Left ventricle myocardium inferior (tissue), 1 donor: Measurements from ENCODE around the gene LIPK. TPM values are rescaled to one million over a fixed set of nuclear protein-coding genes. Genes with fewer than 3 reads are reported as not detected.
"Not testable (repeated sequence)": the region's sequence is repeated elsewhere in the genome, so short reads cannot be mapped to it uniquely, and the experiment has no call there.

Experiments used
- DNase-seq: peaks from one replicate; pipeline ENCODE4 v3.0.0-alpha.2; 2020
- H3K27ac ChIP-seq: fragments of 200-600 bp; replicated peaks from 2 replicates; pipeline ENCODE4 v1.8.0; 2021
- H3K27me3 ChIP-seq: fragments of 200-600 bp; 2 replicates; pipeline ENCODE4 v1.8.0; 2021; ENCODE audit warnings: low read depth
- H3K36me3 ChIP-seq: fragments of 200-600 bp; 2 replicates; pipeline ENCODE4 v1.8.0; 2021
- H3K4me1 ChIP-seq: fragments of 200-600 bp; 2 replicates; pipeline ENCODE4 v1.8.0; 2021
- H3K4me3 ChIP-seq: fragments of 200-600 bp; 2 replicates; pipeline ENCODE4 v1.8.0; 2021; ENCODE audit warnings: mild to moderate bottlenecking, moderate library complexity
- H3K9me3 ChIP-seq: fragments of 200-600 bp; replicated peaks from 2 replicates; pipeline ENCODE4 v1.8.0; 2021
- CTCF ChIP-seq: fragments of 200-600 bp; IDR thresholded peaks from 2 replicates; pipeline ENCODE4 v1.8.0; 2021; ENCODE audit warnings: antibody characterized with exemption, mild to moderate bottlenecking, borderline replicate concordance
- intact Hi-C: fragments of 100-400 bp; cut with micrococcal nuclease; formaldehyde crosslinking; loops from one replicate; pipeline ENCODE4 v1.11.0; 2022
- total RNA-seq: library from RNA; stranded (reverse); fragmentation: NEBNext Ultra II Directional; extraction: Animal tissue kit (Norgen Biotek cat#: 25700); gene quantifications from one replicate; pipeline ENCODE4 v1.2.1, GENCODE V29; 2021
- donor health status: DM: no; HTN: yes; CAD: no; lungs with severe emphysema.

LIPK gene
- total RNA-seq, 1 donor from 2014 or later = not detected

DNA sequence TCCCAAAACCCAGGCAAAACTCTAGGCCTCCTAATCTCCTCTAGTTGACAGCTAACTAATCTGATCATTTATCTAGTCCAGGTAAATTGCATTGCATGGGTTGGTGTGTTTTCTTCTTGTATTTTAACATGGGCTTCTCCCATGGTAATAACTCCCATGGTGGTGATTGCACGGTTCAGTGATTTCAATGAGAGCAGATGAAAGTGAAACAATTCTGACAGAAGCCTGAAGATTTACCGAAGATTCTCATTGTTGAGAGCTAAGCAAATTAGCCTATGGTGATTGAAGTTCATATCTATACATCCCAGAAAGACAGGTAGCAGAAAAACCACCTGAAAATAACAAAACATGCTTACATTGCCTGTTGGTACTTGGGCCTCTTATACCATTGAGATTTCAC, 27.2 kb downstream of the LIPK start:
- H3K4me3 ChIP-seq = no peak overlapping the region
- TF ChIP-seq CTCF = no peak
- H3K4me1 ChIP-seq = no peaks in the 10 kb centered on the region
- no peaks in the 10 kb centered on the region for H3K36me3 ChIP-seq
- no peak overlapping the region for H3K27ac ChIP-seq
- intact Hi-C loops = no loop called here
- peaks cover 12% of the 10 kb centered on the region for H3K27me3 ChIP-seq
- no peak for DNase-seq
- no peaks in the 10 kb centered on the region for H3K9me3 ChIP-seq

DNA sequence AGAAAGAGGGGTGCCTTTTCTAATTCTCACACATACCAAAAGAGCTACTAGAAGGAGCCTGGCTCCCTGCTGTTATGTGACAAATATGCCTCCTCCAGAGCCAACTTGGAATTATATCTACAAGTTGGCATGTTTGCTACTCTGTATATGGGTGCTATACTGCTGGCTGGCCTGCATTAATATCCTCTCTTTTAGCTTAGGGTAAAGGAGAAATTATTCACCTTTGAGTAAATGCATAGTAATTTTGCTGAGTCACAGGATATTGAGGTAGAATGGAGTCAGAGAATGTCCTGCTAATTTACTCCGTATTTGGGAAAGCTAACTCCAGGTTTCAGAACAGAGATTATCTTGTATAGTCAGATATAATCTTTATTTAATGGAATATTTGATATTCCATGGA, 29.6 kb downstream of the LIPK start:
- no peak for TF ChIP-seq CTCF

DNA sequence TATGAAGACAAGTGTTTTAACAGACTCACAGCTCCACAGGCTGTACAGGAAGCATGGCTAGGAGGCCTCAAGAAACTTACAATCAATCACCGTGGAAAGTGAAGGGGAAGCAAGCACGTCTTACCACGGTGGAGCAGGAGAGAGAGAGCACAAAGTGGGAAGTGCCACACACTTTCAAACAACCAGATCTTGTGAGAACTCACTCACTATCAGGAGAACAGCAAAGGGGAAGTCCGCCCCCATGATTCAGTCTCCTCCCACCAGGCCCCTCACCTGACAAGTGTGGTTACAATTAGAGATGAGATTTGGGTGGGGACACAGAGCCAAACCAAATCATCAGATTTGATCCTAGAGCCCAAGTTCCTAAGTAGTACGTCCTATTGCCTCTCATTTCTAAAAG, 35.9 kb downstream of the LIPK start:
- H3K4me1 ChIP-seq, intact Hi-C loops, DNase-seq, H3K27ac ChIP-seq, H3K36me3 ChIP-seq, H3K4me3 ChIP-seq: not testable (repeated sequence)
- peaks cover 16% of the 10 kb centered on the region for H3K9me3 ChIP-seq
- peaks cover 55% of the 10 kb centered on the region for H3K27me3 ChIP-seq

More for the DNA sequence above, 29.6 kb downstream of the LIPK start:
- H3K27me3 ChIP-seq = peaks cover 25% of the 10 kb centered on the region
- no peaks in the 10 kb centered on the region for H3K36me3 ChIP-seq
- intact Hi-C loops = no loop called here
- no peaks in the 10 kb centered on the region for H3K4me1 ChIP-seq
- no peak overlapping the region for H3K4me3 ChIP-seq
- DNase-seq = no peak
- H3K27ac ChIP-seq = no peak overlapping the region
- no peaks in the 10 kb centered on the region for H3K9me3 ChIP-seq

GRCh38 chr10:88742448-88742847, 36.4 kb downstream of the LIPK start:
- H3K4me3 ChIP-seq = no peak overlapping the region
- no peaks in the 10 kb centered on the region for H3K36me3 ChIP-seq
- peaks cover 55% of the 10 kb centered on the region for H3K27me3 ChIP-seq
- peaks cover 21% of the 10 kb centered on the region for H3K9me3 ChIP-seq
- no peaks in the 10 kb centered on the region for H3K4me1 ChIP-seq
- H3K27ac ChIP-seq = no peak overlapping the region
- DNase-seq = no peak
- TF ChIP-seq CTCF = no peak
- intact Hi-C loops = no loop called here

- H3K27ac ChIP-seq = no peak overlapping the region
- H3K4me1 ChIP-seq = no peaks in the 10 kb centered on the region
- intact Hi-C loops = no loop called here
- no peak overlapping the region for H3K4me3 ChIP-seq
- H3K27me3 ChIP-seq = peaks cover 42% of the 10 kb centered on the region
- no peak for TF ChIP-seq CTCF
- no peaks in the 10 kb centered on the region for H3K36me3 ChIP-seq
- peaks cover 23% of the 10 kb centered on the region for H3K9me3 ChIP-seq
- DNase-seq = no peak
Measured at GRCh38 chr10:88744002-88744401, 38.0 kb downstream of the LIPK start.

- no peak for DNase-seq
- TF ChIP-seq CTCF = no peak
- peaks cover 28% of the 10 kb centered on the region for H3K9me3 ChIP-seq
- intact Hi-C loops = no loop called here
- H3K36me3 ChIP-seq = no peaks in the 10 kb centered on the region
- no peak overlapping the region for H3K4me3 ChIP-seq
- H3K4me1 ChIP-seq = no peaks in the 10 kb centered on the region
- H3K27ac ChIP-seq = no peak overlapping the region
- peaks cover 30% of the 10 kb centered on the region for H3K27me3 ChIP-seq
Measured at GRCh38 chr10:88745633-88746032, 39.6 kb downstream of the LIPK start.
